C4-2B (cell line): ENCODE results near the gene BRME1.

Experiments used
- H3K27ac ChIP-seq: fragments of 450-650 bp; 2 replicates; pipeline ENCODE4 v1.5.1; 2017
- CTCF ChIP-seq: fragments of 450-650 bp; conservative IDR thresholded peaks from 2 replicates; pipeline ENCODE4 v1.5.1; 2017; ENCODE audit warnings: mild to moderate bottlenecking
- ZFX ChIP-seq: fragments of 450-650 bp; IDR thresholded peaks from 2 replicates; pipeline ENCODE4 v1.6.1; 2017

The BRME1 gene

GRCh38 chr19:13905634-13906520 lies at the start of gene BRME1, which contains the start of gene CC2D1A:
Gene BRME1, minus strand, starts transcription at chr19:13906117. Its CDS starts 1,225 bp downstream, at chr19:13904892.
Gene CC2D1A, plus strand, starts transcription at chr19:13906201. Its CDS starts 241 bp downstream, at chr19:13906442.
- H3K27ac ChIP-seq: peak within 1 kb of the TSS; percentile 85
- peak; percentile 75; the same call in 1 of the 2 replicates for TF ChIP-seq ZFX
- no peak for TF ChIP-seq CTCF

- TF ChIP-seq ZFX: no peak
- H3K27ac ChIP-seq: no peak overlapping the region
These were observed 48.3 kb upstream of the BRME1 start for GRCh38 chr19:13954185-13954584.

- H3K27ac ChIP-seq: peak overlapping the region; percentile 69
- TF ChIP-seq ZFX (no peak), CTCF (no peak)
These were observed 47.1 kb upstream of the BRME1 start for GRCh38 chr19:13952931-13953531.

GRCh38 chr19:13952154-13952930 lies 46.4 kb upstream of the BRME1 start, which contains the start of gene DCAF15:
Gene DCAF15, plus strand, starts transcription at chr19:13952509. Its CDS starts 4 bp downstream, at chr19:13952513.
- TF ChIP-seq ZFX (no peak), CTCF (no peak)
- peak within 1 kb of the TSS; percentile 69 for H3K27ac ChIP-seq

- no peak overlapping the region; the same call in 1 of the 2 replicates for H3K27ac ChIP-seq
- no peak for TF ChIP-seq CTCF
- TF ChIP-seq ZFX: no peak
These were observed 45.9 kb upstream of the BRME1 start for GRCh38 chr19:13951799-13952153.

GRCh38 chr19:13951043-13951442 lies 45.1 kb upstream of the BRME1 start:
- TF ChIP-seq ZFX: no peak
- no peak for TF ChIP-seq CTCF
- no peak overlapping the region for H3K27ac ChIP-seq

- no peak overlapping the region for H3K27ac ChIP-seq
These were observed 40.5 kb upstream of the BRME1 start for GRCh38 chr19:13946414-13946813.

More at GRCh38 chr19:13946414-13946813, 40.5 kb upstream of the BRME1 start:
- TF ChIP-seq CTCF: no peak
- no peak for TF ChIP-seq ZFX
